SIG-M5 (cell line): ENCODE data around the gene HTT.

Experiments used
- DNase-seq: peaks from one replicate; lab custom pipeline; 2025; lab: John Stamatoyannopoulos, UW

HTT gene

GRCh38 chr4:3267576-3268394 is 193.3 kb downstream of the HTT start:
- no peak for DNase-seq

GRCh38 chr4:3268395-3269104 is 194.1 kb downstream of the HTT start:
- DNase-seq = no peak

- no peak for DNase-seq
Measured at GRCh38 chr4:3269105-3269927, 194.8 kb downstream of the HTT start.

GRCh38 chr4:3269991-3270611 is 195.6 kb downstream of the HTT start:
- no peak for DNase-seq

GRCh38 chr4:3271131-3271530 is 196.7 kb downstream of the HTT start:
- DNase-seq = no peak

GRCh38 chr4:3276986-3277385 is 202.5 kb downstream of the HTT start:
- DNase-seq = no peak

- no peak for DNase-seq
Measured at GRCh38 chr4:3280466-3280865, 206.0 kb downstream of the HTT start.

GRCh38 chr4:3283483-3283882 is 209.0 kb downstream of the HTT start:
- DNase-seq = no peak

- DNase-seq = no peak
Measured at GRCh38 chr4:3283916-3284315, 209.4 kb downstream of the HTT start.

GRCh38 chr4:3284734-3285557 is 210.5 kb downstream of the HTT start:
- no peak for DNase-seq

GRCh38 chr4:3285558-3286334 is 211.3 kb downstream of the HTT start:
- no peak for DNase-seq

- DNase-seq = peak; percentile 55
Measured at GRCh38 chr4:3286335-3287175, 212.1 kb downstream of the HTT start.

- no peak for DNase-seq
Measured at GRCh38 chr4:3287271-3287971, 212.9 kb downstream of the HTT start.

GRCh38 chr4:3287972-3288570 is 213.6 kb downstream of the HTT start:
- DNase-seq = no peak

- DNase-seq = no peak
Measured at GRCh38 chr4:3288571-3289094, 214.2 kb downstream of the HTT start.

GRCh38 chr4:3290476-3290875 is 216.0 kb downstream of the HTT start:
- DNase-seq = no peak

GRCh38 chr4:3290889-3291321 is 216.4 kb downstream of the HTT start:
- no peak for DNase-seq

GRCh38 chr4:3291411-3291968 is 217.0 kb downstream of the HTT start:
- DNase-seq = no peak
